Measurements from ENCODE around the gene SPRED1.
"Not testable (repeated sequence)": the region's sequence is repeated elsewhere in the genome, so short reads cannot be mapped to it uniquely, and the experiment has no call there.

The SPRED1 gene

GRCh38 chr15:38237021-38237420 lies 15.6 kb upstream of the SPRED1 start:
- not testable (repeated sequence) for DNase-seq

GRCh38 chr15:38238311-38238710 lies 14.3 kb upstream of the SPRED1 start:
- no peak for DNase-seq

GRCh38 chr15:38242055-38242454 lies 10.6 kb upstream of the SPRED1 start:
- DNase-seq, result no peak

DNA sequence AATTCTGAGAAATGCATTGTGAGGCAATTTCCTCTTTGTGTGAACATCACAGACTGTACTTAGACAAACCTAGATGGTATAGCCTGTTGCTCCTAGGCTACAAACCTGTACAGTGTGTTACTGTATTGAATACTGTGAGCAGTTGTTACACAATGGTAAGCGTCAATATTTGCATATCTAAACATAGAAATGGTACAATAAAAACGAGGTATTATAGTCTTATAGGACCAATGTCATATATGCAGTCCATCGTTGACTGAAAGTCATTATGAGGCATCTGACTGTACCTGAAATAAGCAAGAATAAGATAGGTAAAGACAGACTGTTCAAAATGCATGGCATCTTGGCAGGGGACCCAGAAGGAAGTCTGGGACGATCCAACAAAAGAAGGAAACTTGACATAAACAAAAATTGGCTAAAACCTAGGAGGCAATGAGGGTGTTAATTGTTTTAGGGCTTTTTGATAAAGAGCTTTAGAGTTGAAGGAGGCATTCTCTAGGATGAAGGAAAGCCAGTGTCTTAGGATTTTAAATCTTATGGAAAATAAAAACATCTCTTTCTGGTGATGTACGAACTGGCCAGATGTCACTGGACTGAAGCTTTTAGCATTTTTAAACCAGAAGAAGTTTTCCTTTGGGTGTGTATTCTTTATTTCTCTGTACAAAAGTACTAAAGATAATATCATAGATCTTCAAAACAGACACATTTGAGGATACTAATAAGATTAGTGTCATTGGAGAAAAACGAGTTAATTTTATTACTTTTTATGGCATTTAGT lies 9.2 kb upstream of the SPRED1 start:
- no peak for DNase-seq

DNA sequence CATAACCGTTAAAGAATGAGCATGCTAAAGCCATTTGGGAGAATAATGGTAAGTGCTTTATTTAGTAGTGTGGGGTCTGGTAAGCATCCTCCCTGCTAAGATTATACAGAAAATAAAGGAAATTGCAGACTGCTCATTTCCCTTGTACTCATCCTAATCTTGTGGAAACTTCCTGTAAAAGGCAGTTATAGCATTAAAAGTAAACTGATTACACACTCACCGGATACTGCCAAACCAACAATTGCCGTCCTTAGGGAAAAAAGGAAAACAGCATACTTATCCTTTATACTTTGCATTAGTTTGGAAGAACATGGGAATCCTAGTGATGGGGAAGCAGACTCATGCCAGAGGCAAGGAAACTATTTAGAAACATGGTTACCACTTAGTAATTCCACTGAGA lies 5.3 kb upstream of the SPRED1 start:
- DNase-seq, result no peak

DNA sequence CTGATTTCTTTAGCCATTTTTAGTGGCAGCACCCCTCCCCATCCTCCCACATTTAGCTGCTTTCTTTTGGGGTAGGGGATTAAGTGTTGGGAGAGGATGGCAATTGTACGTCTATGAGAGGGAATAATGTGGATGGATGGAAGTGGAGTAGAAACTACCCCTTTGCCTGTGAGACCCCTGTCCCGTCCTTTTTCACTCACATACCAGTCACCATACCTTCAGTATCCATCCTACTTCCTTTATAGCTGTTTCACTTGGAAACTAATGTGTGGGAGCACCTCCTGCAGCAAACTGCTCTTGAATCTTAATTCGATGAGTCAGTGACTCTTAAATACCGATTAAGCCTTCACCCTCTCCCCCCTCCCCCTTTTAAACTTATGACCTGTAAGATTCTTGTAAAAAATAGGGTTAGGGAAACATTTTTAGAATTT lies 730 bp downstream of the SPRED1 start:
- no peak for DNase-seq

DNA sequence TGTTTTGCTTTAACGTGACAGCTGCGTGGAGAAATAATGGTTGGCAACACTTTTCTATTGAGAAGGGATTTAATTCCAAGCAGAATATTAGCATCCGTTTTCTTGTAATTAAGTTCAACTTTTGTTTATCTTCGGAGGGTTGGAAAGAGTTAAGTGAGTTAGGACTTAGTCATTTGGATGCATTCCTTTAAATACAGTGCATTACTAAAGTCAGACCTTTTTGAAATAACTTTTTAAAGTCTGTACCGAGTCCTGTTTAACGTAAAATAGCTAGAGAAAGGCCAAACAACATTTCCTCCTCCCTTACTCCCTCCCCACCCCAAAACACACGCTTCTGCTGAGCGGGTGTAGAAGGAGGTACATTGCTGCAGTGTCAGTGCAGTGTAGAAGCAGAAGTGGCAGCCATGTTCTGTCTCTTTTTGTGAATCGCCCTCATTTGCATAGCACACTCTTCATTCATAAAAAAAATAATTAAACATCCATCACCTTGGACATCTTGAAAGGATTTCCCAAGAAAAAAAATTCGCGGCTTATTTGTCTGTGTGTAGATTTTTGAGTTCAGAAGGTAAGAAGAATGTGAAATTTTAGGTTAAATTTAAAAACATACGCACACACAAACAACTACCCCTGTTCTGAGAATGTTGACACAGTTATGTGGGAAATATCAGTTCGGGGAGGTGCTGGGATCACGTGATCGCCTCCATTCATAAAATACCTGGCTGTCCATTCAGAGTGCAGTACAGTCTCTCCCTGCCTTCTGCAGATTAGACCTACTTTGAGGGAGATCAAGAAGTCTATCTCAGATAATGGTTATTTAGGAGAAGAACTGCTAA lies 1.6 kb downstream of the SPRED1 start:
- peak; percentile 65 for DNase-seq

GRCh38 chr15:38255690-38256089 lies 3.1 kb downstream of the SPRED1 start:
- no peak for DNase-seq

- no peak for DNase-seq
Observed at GRCh38 chr15:38257676-38258075, 5.0 kb downstream of the SPRED1 start.

DNA sequence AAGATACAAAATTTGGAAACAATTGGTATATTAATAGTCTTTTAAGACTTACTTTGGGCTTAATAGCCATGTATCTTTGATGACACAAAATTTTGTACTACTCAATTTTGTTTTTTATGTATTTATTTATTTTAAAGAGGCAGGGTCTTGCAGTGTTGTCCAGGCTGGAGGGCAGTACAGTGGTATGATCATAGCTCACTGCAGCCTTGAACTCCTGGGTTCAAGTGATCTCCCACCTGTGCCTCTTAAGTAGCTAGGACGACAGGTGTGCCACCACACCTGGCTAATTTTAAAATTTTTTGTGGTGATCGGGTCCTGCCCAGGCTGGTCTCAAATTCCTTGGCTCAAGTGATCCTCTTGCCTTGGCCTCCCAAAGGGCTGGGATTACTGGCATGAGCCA lies 6.5 kb downstream of the SPRED1 start:
- no peak for DNase-seq

- no peak for DNase-seq
Observed at GRCh38 chr15:38260077-38260476, 7.4 kb downstream of the SPRED1 start.

GRCh38 chr15:38263251-38263650 lies 10.6 kb downstream of the SPRED1 start:
- no peak for DNase-seq

DNA sequence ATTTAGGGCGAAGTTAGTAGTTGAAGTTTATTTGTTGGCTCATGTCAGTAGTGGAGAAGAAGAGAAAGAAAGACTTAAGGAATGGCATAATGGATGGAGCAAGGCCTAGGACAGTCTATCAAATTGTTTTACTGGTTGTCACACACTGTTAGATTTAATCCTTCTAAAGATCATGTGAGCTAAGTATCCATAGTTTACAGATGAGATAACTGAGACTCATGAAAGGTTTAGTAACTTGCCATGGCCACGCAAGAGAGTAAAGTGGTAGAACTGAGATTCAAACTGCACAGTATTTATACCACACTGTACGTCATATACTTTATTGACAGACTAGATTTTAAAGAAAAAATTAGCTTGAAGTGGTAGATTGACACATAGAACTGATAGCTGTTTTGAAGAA lies 11.4 kb downstream of the SPRED1 start:
- no peak for DNase-seq

GRCh38 chr15:38266247-38266986 lies 13.8 kb downstream of the SPRED1 start:
- no peak for DNase-seq

DNA sequence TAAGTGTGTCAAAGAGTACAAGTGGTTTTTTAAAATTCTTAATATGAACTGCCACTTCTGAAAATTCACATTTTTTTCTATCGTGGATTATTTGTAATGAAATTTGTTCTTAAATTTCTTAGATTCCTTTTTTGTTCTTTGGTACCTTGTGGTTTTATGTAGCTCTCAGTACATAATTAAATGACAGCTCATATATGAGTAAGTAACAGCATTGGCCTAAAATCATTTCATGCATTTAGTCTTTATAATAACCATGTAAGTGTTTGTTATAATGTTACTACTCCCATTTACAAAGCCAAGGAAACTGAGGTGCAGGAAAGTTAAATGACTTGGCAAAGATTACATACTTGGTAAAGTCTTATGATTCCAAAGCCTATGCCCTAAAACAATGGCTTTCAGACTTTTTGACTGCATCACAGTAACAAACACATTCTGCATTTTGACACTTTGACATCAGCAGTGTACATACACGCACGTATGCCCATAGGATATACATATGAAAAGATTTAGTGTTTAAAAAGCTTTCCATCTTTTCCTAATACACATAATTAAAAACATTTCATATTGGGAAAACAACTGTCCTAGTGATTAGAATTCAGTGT lies 14.9 kb downstream of the SPRED1 start:
- no peak for DNase-seq

DNA sequence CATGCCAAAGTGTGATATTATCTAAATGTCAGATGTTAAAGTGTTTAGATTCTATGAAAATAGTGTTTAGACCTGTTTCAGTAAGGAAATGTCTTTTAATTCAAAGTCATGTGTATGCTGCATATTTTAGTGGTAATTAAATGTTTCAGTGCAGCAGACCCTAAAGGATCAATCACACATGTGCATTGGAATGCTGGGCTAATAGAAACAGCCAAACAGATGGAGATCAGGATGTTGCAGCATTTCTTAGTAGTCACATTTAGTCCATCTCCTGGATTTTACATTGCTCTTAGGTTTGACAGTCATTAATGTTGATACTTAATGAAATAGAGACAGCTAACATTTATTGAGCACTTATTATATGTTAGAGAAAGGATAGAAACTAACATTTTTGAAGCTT lies 18.5 kb downstream of the SPRED1 start:
- DNase-seq, result no peak

DNA sequence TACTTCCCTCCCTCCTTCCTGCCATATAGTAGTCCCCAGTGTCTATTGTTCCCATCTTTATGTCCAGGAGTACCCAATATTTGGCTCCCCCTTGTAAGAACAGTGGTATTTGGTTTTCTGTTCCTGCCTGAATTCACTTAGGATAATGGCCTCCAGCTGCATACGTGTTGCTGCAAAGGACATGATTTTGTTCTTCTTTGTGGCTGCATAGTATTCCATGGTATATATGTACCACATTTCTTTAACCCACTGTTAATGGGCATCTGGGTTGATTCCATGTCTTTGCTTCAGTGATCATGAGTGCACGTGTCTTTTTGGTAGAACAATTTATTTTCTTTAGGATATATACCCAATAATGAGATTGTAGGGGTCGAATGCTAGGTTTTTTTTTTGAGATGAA lies 19.3 kb downstream of the SPRED1 start:
- no peak for DNase-seq

DNA sequence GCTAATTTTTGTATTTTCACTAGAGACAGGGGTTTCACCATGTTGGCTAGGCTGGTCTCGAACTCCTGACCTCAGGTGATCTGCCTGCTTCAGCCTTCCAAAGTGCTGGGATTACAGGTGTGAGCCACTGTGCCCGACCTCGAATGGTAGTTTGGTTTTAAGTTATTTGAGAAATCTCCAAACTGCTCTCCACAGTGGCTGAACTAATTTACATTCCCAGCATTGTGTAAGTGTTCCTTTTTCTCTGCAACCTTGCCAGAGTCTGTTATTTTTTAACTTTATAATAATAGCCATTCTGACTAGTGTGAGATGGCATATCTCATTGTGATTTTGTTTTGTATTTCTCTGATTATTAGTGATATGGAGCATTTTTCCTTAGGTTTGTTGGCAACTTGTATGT lies 19.8 kb downstream of the SPRED1 start:
- not testable (repeated sequence) for DNase-seq

DNA sequence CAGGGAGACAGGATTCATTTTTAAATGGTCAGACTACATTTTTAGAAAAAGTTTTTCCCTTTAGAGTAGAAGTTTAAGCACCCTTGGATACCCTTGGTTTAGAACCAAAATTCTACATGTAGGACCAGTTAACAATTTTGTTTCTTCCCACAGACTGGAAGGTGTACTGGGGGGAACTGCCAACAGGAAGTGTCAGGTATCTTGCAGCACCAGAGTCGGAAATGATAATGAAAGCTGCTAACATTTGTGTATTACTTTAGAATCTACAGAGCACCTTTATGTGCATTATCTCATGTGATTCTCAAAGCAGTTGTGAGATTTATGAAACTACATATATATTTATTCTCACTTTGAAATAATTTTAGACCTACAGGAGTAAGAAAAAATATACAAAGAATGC lies 21.5 kb downstream of the SPRED1 start:
- no peak for DNase-seq

DNA sequence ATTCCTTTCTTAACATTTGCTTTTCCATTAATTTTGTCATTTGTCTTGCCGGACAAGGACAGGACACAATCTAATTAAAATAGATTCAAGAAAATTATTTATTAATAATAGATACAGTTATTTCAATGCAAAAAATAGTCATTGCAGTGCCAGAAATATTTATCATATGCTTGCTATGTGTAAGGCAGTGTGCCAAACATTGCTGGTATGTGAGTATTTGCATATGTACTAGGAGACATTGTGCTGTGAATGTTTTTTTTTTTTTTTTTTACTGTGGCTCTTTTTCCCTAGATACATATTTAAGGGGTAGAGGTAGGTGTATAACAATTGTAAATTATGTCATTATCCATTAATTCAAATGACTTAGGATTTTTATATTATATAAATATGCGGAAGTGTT lies 23.3 kb downstream of the SPRED1 start:
- DNase-seq, result no peak

- DNase-seq, result not testable (repeated sequence)
Observed at GRCh38 chr15:38277281-38277680, 24.6 kb downstream of the SPRED1 start.

- DNase-seq, result no peak
Observed at GRCh38 chr15:38281031-38281430, 28.4 kb downstream of the SPRED1 start.

GRCh38 chr15:38283010-38283409 lies 30.4 kb downstream of the SPRED1 start:
- DNase-seq, result no peak
